Vagina (tissue), 2 donors: Measurements from ENCODE around the gene KRT5.

Source experiments
- CTCF ChIP-seq, 3 experiments: fragments of 450-650 bp in 2 of 3; fragments of 200-600 bp in 1 of 3; sonication (generic) in 1 of 3; IDR thresholded peaks; one replicate each; pipeline ENCODE4 v1.5.1; 2017 to 2019; ENCODE audit warnings: antibody characterized with exemption in 3 of 3, mild to moderate bottlenecking in 2 of 3, moderate library complexity in 2 of 3
- POLR2A ChIP-seq, 2 donors: fragments of 450-650 bp; IDR thresholded peaks; one replicate each; pipeline ENCODE4 v1.6.1; 2017; ENCODE audit warnings: antibody characterized with exemption in 2 of 2, mild to moderate bottlenecking in 2 of 2, moderate library complexity in 2 of 2
- POLR2AphosphoS5 ChIP-seq, 2 donors: sonication (generic); formaldehyde crosslinking; IDR thresholded peaks; one replicate each; pipeline ENCODE4 v1.9.0; 2017; ENCODE audit warnings: antibody characterized with exemption in 2 of 2, mild to moderate bottlenecking in 2 of 2, low read depth in 1 of 2; ENCODE audit not compliant: insufficient read depth in 1 of 2

DNA sequence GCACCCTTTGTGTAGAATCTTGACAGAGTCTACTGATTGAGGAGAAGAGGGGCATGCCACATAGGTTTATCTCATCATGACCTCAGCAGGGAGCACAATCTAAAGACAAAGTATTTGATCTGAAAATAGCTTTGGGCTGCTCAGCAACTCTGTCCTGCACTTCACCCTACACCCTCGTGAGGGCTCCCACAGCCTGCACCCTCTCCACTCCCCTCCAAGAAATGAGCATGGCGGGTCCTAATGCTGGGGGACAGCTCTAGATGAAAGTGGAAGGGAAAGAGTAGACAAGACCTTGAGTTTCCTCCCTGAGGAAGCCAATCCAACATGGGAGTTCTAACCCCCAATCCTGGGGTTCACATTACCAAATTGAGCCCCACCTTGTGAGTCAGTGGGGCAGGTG lies 10.7 kb upstream of the KRT5 start:
- TF ChIP-seq POLR2A (IDR thresholded peaks at IDR 0.05) (no peak), CTCF (IDR thresholded peaks at IDR 0.05) (no peak), POLR2AphosphoS5 (IDR thresholded peaks at IDR 0.05; ENCODE audit: insufficient read depth in 1 of 2, low read depth in 1 of 2) (no peak)
